ENCODE data around the gene MTMR10.

GRCh38 chr15:30929982-30930381 is 61.4 kb downstream of the MTMR10 start:
- TF ChIP-seq CTCF (IDR thresholded peaks at IDR 0.05): no peak
- TF ChIP-seq POLR2A (IDR thresholded peaks at IDR 0.05): no peak
- no peak for TF ChIP-seq POLR2AphosphoS5 (IDR thresholded peaks at IDR 0.05)
